KMS-11 (cell line): ENCODE results near the gene NIPA2.

Experiments
- H2AFZ ChIP-seq: fragments of 200-600 bp; sonication (generic); 2 replicates; pipeline ENCODE4 v1.6.1; 2016; ENCODE audit warnings: antibody characterized with exemption, mixed run types, low read depth
- H3K27ac ChIP-seq: fragments of 200-600 bp; sonication (generic); 2 replicates; pipeline ENCODE4 v1.6.1; 2016; ENCODE audit warnings: mild to moderate bottlenecking, mixed run types
- H3K27me3 ChIP-seq: fragments of 200-600 bp; sonication (generic); 2 replicates; pipeline ENCODE4 v1.6.1; 2017; ENCODE audit warnings: mild to moderate bottlenecking, low read depth, mixed run types, moderate library complexity; ENCODE audit not compliant: insufficient read depth
- H3K36me3 ChIP-seq: fragments of 200-600 bp; sonication (generic); 2 replicates; pipeline ENCODE4 v1.6.1; 2017; ENCODE audit warnings: mild to moderate bottlenecking, mixed run types; ENCODE audit not compliant: insufficient read depth
- H3K4me1 ChIP-seq: fragments of 200-600 bp; sonication (generic); 2 replicates; pipeline ENCODE4 v1.6.1; 2016; ENCODE audit warnings: mild to moderate bottlenecking, low read depth, mixed run types; ENCODE audit not compliant: poor library complexity, severe bottlenecking
- H3K4me2 ChIP-seq: fragments of 200-600 bp; sonication (generic); 2 replicates; pipeline ENCODE4 v1.7.0; 2016; ENCODE audit warnings: mild to moderate bottlenecking, mixed run types
- H3K4me3 ChIP-seq: fragments of 200-600 bp; sonication (generic); IDR thresholded peaks from 2 replicates; pipeline ENCODE4 v1.6.1; 2017; ENCODE audit warnings: low read depth, low read length, mixed read lengths; ENCODE audit not compliant: insufficient read depth
- H3K79me2 ChIP-seq: fragments of 200-600 bp; sonication (generic); 2 replicates; pipeline ENCODE4 v1.6.1; 2016; ENCODE audit warnings: low read depth, mixed run types; ENCODE audit not compliant: insufficient read depth
- H3K9ac ChIP-seq: fragments of 200-600 bp; sonication (generic); 2 replicates; pipeline ENCODE4 v1.6.1; 2016; ENCODE audit warnings: mild to moderate bottlenecking, mixed run types
- H4K20me1 ChIP-seq: fragments of 200-600 bp; sonication (generic); 2 replicates; pipeline ENCODE4 v1.6.1; 2016; ENCODE audit warnings: mild to moderate bottlenecking, mixed run types; ENCODE audit not compliant: insufficient read depth
- TF ChIP-seq, protein P1 (sequence below): fragments of 200-600 bp; sonication (generic); conservative IDR thresholded peaks from 2 replicates; pipeline ENCODE4 v1.6.1; 2017; ENCODE audit warnings: low read depth, mild to moderate bottlenecking, antibody characterized with exemption, low read length, moderate library complexity, mixed read lengths

Gene NIPA2

DNA sequence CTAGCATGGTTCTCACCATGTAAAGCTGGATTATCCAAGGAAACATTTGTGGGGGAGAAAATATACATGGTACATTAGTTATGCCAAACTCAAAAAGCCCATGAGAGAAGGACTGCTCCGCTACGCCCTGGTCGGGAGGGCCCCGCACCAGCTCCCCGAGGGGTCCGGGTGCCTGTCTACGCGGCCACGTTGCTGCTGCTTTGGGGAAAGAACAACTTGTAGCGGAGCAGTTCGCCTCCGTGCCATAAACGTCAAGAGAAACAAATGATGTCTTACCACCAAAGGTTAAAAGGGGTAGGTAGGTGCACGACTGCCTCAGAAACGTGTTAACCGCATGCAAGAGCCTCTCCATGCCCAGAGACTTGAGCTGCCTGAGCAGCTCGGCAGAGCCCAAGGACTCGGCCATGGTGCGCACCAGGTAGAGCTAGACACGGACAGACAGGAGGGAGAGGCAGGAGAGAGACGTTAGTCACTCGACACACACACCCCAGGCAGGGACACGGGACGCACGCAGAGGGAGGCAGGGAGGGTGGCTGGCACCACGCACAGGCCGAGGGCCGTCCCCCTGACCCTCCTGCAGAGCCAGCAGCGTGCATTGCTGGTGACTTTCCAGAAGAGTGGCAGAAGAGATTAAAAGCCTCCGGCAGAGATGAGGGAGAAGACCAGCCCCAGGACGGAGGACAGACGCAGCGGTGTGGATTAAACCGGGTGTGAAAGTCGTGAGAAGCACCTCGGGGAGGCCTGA, 78.3 kb downstream of the NIPA2 start:
- Histone ChIP-seq H3K36me3 (no peaks in the 10 kb centered on the region), H4K20me1 (no peaks in the 10 kb centered on the region), H3K79me2 (no peaks in the 10 kb centered on the region), H3K4me3 (no peak overlapping the region), H2AFZ (no peak overlapping the region), H3K9ac (no peak overlapping the region), H3K27ac (no peak overlapping the region), H3K4me1 (no peaks in the 10 kb centered on the region), H3K4me2 (no peak overlapping the region), H3K27me3 (no peaks in the 10 kb centered on the region)
- TF ChIP-seq, protein P1, sequence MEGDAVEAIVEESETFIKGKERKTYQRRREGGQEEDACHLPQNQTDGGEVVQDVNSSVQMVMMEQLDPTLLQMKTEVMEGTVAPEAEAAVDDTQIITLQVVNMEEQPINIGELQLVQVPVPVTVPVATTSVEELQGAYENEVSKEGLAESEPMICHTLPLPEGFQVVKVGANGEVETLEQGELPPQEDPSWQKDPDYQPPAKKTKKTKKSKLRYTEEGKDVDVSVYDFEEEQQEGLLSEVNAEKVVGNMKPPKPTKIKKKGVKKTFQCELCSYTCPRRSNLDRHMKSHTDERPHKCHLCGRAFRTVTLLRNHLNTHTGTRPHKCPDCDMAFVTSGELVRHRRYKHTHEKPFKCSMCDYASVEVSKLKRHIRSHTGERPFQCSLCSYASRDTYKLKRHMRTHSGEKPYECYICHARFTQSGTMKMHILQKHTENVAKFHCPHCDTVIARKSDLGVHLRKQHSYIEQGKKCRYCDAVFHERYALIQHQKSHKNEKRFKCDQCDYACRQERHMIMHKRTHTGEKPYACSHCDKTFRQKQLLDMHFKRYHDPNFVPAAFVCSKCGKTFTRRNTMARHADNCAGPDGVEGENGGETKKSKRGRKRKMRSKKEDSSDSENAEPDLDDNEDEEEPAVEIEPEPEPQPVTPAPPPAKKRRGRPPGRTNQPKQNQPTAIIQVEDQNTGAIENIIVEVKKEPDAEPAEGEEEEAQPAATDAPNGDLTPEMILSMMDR, result no peak

DNA sequence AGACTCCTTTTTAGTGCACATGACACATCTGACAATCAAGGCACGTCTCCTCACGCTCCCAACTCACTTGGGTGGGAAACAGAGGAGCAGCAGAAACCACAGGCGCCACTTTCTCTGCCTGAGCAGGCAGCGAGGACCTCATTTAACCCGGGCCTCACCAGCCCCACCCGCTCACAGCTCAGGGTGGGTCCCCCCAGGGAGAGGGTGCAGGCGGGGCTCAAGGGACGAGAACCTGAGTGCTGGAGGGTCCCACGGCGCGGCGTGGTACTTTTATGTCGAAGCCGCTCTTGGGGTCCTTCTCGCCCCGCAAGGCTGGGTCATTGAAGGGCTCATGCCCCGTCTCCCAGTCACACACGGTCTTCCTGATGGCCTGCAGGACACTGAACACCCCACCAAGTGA, 79.1 kb downstream of the NIPA2 start:
- Histone ChIP-seq H3K4me2 (no peak overlapping the region), H3K36me3 (no peaks in the 10 kb centered on the region), H3K4me3 (no peak overlapping the region), H4K20me1 (no peaks in the 10 kb centered on the region), H2AFZ (no peak overlapping the region), H3K27ac (no peak overlapping the region), H3K4me1 (no peaks in the 10 kb centered on the region), H3K79me2 (no peaks in the 10 kb centered on the region), H3K27me3 (no peaks in the 10 kb centered on the region), H3K9ac (no peak overlapping the region)
- TF ChIP-seq, protein P1, result no peak
